Measurements from ENCODE around the gene SLC7A6. TPM values are rescaled to one million over a fixed set of nuclear protein-coding genes. Genes with fewer than 3 reads are reported as not detected.
A peak's percentile ranks its signal among the peaks of the same experiment; 100 is the strongest.

SLC7A6 gene
- total RNA-seq, 1 donor from 2014 or later: 54.1 TPM

DNA sequence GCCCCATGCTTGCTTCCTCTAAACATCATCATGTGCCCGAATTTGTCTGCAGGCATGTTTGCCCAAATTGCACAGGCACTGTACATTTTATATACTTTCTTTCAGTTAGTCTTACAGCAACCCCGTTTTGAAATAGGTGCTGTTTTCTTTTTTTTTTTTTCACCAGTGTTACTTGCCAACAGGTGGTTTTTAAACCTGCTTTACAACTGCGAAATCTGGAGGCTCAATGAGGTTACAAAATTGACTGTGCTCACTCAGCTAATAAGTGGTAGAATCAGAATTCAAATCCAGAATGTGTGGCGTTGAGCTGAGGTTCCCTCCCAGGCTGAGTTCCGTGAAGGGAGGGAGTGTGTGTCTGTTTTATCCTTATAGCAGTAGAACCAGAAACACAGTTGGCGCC is 13.4 kb upstream of the SLC7A6 start:
- Mint-ChIP-seq H3K27me3 (no peaks in the 10 kb centered on the region), H3K27ac (no peak overlapping the region), H3K36me3 (ENCODE audit: low read depth) (peaks cover 18% of the 10 kb centered on the region), H3K4me1 (peaks cover 36% of the 10 kb centered on the region), H3K4me3 (no peak overlapping the region), H3K9me3 (no peaks in the 10 kb centered on the region)
- ChIA-PET POLR2A (interaction anchor here (0.7 kb wide), 2 partner anchors 13 to 137 kb away, joined by 3 to 5 read pairs; partner anchors contain the start of gene SLC7A6), CTCF (interaction anchor here (1.9 kb wide), 1 partner anchor 11 kb away, joined by 7 read pairs; no protein-coding TSS in a partner anchor)
- intact Hi-C loops (cut with micrococcal nuclease): no loop called here
- ATAC-seq (ENCODE audit: low read depth) (no peak), DNase-seq (no peak)
- TF ChIP-seq, protein P1, sequence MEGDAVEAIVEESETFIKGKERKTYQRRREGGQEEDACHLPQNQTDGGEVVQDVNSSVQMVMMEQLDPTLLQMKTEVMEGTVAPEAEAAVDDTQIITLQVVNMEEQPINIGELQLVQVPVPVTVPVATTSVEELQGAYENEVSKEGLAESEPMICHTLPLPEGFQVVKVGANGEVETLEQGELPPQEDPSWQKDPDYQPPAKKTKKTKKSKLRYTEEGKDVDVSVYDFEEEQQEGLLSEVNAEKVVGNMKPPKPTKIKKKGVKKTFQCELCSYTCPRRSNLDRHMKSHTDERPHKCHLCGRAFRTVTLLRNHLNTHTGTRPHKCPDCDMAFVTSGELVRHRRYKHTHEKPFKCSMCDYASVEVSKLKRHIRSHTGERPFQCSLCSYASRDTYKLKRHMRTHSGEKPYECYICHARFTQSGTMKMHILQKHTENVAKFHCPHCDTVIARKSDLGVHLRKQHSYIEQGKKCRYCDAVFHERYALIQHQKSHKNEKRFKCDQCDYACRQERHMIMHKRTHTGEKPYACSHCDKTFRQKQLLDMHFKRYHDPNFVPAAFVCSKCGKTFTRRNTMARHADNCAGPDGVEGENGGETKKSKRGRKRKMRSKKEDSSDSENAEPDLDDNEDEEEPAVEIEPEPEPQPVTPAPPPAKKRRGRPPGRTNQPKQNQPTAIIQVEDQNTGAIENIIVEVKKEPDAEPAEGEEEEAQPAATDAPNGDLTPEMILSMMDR (IDR thresholded peaks at IDR 0.05): no peak

DNA sequence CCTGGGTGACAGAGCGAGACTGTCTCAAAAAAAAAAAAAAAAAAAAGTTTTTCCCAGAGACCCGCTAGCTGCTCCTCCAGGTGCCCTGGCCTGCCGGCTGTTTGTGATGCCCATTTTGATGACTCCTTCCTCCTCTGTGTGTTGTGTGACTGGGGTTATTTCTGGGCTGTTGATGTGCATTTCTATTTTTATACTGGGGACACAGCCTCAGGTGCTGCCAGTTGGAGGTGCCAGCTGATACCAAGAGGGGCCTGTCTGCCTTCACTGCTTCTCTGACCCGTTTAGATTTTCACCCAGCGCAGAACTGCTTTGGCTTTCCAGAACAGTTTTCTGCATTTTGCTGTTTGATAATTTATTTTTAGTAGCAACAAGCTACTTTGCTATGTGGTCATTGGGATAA is 12.5 kb upstream of the SLC7A6 start:
- Mint-ChIP-seq H3K36me3 (ENCODE audit: low read depth) (peaks cover 18% of the 10 kb centered on the region), H3K4me3 (no peak overlapping the region), H3K27ac (no peak overlapping the region), H3K9me3 (no peaks in the 10 kb centered on the region), H3K4me1 (peaks cover 31% of the 10 kb centered on the region), H3K27me3 (no peaks in the 10 kb centered on the region)
- intact Hi-C loops (cut with micrococcal nuclease): no loop called here
- CTCF ChIA-PET: interaction anchor here (0.8 to 1.7 kb wide), 3 partner anchors 10 to 75 kb away, joined by 3 to 10 read pairs (median 4); partner anchors contain the start of gene SLC7A6
- TF ChIP-seq, protein P1 (IDR thresholded peaks at IDR 0.05): no peak
- POLR2A ChIA-PET: no interaction called here
- ATAC-seq (ENCODE audit: low read depth) (peak; percentile 37), DNase-seq (no peak)

DNA sequence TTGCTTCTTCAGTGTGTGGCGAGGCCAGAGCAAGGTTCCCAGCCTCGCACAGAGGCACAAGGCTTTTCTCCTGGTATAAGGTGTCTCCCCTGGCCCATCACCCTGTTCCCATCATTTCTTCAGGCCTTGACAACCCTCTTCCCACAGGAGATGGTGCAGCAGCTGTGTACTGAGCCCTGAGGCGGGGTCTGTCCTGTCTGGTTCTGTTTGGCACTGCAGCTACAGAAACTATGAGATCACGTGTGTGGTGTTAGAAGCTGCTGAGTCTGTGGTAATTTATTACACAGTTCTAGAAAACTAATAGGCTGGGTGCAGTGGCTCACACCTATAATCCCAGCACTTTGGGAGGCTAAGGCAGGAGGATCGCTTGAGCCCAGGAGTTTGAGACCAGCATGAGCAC is 11.9 kb upstream of the SLC7A6 start:
- Mint-ChIP-seq H3K9me3 (no peaks in the 10 kb centered on the region), H3K4me3 (no peak overlapping the region), H3K36me3 (ENCODE audit: low read depth) (peaks cover 18% of the 10 kb centered on the region), H3K4me1 (peaks cover 31% of the 10 kb centered on the region), H3K27me3 (no peaks in the 10 kb centered on the region), H3K27ac (no peak overlapping the region)
- no peak for ATAC-seq (ENCODE audit: low read depth)
- TF ChIP-seq, protein P1 (IDR thresholded peaks at IDR 0.05): no peak
- intact Hi-C loops (cut with micrococcal nuclease): no loop called here
- DNase-seq: no peak
- ChIA-PET CTCF (interaction anchor here (0.8 to 1.7 kb wide), 4 partner anchors 9 to 74 kb away, joined by 3 to 10 read pairs (median 4); partner anchors contain the start of gene SLC7A6), POLR2A (no interaction called here)

DNA sequence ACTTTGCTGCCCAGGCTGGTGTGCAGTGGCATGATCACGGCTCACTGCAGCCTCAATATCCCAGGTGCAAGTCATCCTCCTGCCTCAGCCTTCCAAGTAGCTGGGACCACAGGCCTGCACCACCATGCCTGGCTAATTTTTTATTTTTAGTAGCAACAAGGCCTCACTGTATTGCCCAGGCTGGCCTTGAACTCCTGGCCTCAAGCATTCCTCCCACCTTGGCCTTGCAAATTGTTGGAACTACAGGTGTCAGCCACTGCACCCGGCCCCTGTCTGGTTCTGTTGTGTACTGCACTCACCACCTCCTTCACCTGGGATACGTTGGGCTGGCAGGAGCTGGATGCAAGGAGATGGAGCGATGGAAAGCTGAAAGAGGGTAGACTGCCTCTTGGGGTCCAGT is 10.6 kb upstream of the SLC7A6 start:
- no peak for DNase-seq
- H3K36me3 Mint-ChIP-seq (ENCODE audit: low read depth): peaks cover 22% of the 10 kb centered on the region
- intact Hi-C loops (cut with micrococcal nuclease): no loop called here
- no peaks in the 10 kb centered on the region for H3K27me3 Mint-ChIP-seq
- H3K4me3 Mint-ChIP-seq: no peak overlapping the region
- ChIA-PET POLR2A (no interaction called here), CTCF (interaction anchor here (0.6 to 1.2 kb wide), 2 partner anchors 75 to 695 kb away, joined by 3 to 4 read pairs; no protein-coding TSS in a partner anchor)
- TF ChIP-seq, protein P1 (IDR thresholded peaks at IDR 0.05): no peak
- ATAC-seq (ENCODE audit: low read depth): no peak
- no peak overlapping the region for H3K27ac Mint-ChIP-seq
- H3K4me1 Mint-ChIP-seq: peaks cover 40% of the 10 kb centered on the region
- no peaks in the 10 kb centered on the region for H3K9me3 Mint-ChIP-seq

DNA sequence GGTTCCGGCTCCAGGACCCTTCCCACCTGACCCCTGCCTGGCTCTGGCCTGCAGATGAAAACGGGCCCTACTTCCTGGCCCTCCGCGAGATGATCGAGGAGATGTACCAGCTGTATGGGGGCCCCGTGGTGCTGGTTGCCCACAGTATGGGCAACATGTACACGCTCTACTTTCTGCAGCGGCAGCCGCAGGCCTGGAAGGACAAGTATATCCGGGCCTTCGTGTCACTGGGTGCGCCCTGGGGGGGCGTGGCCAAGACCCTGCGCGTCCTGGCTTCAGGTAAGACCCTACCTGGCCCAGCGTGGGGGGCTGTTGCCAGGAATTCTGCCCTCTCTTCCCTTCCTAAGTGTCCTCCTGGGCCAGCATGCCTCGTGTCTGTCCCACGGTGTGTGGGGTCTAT is 8.6 kb upstream of the SLC7A6 start:
- no peak for ATAC-seq (ENCODE audit: low read depth)
- intact Hi-C loops (cut with micrococcal nuclease): no loop called here

More for the DNA sequence above, 8.6 kb upstream of the SLC7A6 start:
- H3K9me3 Mint-ChIP-seq: no peaks in the 10 kb centered on the region
- no peak for DNase-seq
- peaks cover 42% of the 10 kb centered on the region for H3K4me1 Mint-ChIP-seq
- H3K4me3 Mint-ChIP-seq: no peak overlapping the region
- TF ChIP-seq, protein P1 (IDR thresholded peaks at IDR 0.05): no peak
- peaks cover 19% of the 10 kb centered on the region for H3K36me3 Mint-ChIP-seq (ENCODE audit: low read depth)
- no peaks in the 10 kb centered on the region for H3K27me3 Mint-ChIP-seq
- CTCF ChIA-PET: interaction anchor here (1.0 kb wide), 1 partner anchor 55 kb away, joined by 3 read pairs; the partner anchor contains the start of genes PRMT7 and SLC7A6OS
- H3K27ac Mint-ChIP-seq: no peak overlapping the region
- POLR2A ChIA-PET: no interaction called here
